HT-29 (cell line): ENCODE measurements around the gene TRAPPC10. TPM values are rescaled to one million over a fixed set of nuclear protein-coding genes. Genes with fewer than 3 reads are reported as not detected.

Experiments
- DNase-seq: peaks from one replicate; pipeline ENCODE4 v3.0.0-alpha.2; 2015; ENCODE audit warnings: low spot score
- total RNA-seq: library from RNA; depleted of rRNA; stranded (reverse); fragments of >200 nt; shearing (Covaris generic); gene quantifications from 2 replicates; pipeline ENCODE4 v1.2.3, GENCODE V29; 2014

TRAPPC10 gene
- total RNA-seq, 1 experiment from 2014 or later = 19.0 TPM

GRCh38 chr21:44067011-44067839, 55.1 kb downstream of the TRAPPC10 start:
- DNase-seq = no peak

GRCh38 chr21:44070391-44070790, 58.3 kb downstream of the TRAPPC10 start:
- no peak for DNase-seq

DNA sequence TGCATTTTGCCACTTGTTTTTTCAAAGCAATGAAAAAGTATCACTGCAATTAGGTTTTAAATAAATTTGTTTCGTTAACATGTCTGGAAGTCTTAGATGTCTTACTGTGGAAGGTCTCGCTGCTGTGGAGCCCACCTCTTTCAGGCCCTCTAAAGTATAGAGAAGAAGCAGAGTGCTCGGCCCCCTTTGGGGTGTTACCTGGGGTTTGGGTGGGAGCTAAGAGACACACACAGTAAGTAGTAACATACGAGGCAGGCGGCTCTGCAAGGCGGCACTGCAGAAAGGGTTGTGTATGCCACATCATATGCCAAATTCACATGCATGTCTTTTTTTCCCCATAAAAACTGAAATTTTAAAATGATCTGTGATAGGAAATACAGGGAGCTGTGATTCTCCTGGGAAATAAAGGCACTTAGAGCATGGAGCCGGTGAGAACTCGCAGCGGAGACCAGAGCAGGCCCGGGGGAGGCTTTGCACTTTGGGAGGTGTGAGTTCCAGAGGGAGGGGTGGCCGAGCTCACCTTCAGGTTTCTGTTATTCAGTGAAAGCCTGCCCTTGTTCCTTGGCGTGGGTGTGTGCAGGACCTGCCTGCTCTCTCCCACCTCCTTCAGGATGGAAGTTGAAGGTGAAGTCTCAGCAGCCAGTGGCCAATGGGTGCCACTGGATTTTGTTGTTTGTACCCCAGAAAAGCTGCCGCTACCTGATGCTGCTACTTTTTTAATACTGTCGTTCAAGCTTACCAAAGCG, 59.4 kb downstream of the TRAPPC10 start:
- no peak for DNase-seq

- DNase-seq = no peak
Observed at GRCh38 chr21:44072111-44072510, 60.0 kb downstream of the TRAPPC10 start.

GRCh38 chr21:44074315-44074958, 62.3 kb downstream of the TRAPPC10 start:
- no peak for DNase-seq

GRCh38 chr21:44076316-44076715, 64.2 kb downstream of the TRAPPC10 start:
- DNase-seq = no peak

- DNase-seq = no peak
Observed at GRCh38 chr21:44078411-44078981, 66.4 kb downstream of the TRAPPC10 start.

GRCh38 chr21:44079446-44079845, 67.3 kb downstream of the TRAPPC10 start:
- DNase-seq = no peak

DNA sequence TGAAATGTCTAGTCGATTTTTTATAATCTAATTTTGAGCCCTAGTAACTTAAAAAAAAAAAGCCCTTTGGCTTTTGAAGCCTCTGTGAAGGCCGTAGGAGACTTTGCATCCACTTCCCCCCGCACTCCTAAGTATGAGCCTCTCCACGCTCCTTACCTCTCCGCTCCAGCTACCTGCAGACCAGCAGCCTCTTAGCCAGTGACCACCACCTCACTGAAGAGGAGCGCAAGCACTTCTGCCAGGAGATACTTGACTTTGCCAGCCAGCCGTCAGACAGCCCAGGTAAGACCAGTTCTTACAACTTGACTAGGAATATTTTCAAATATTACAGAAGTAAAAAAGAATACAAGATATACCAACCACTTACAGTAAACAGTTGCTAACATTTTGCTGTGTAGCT, 67.7 kb downstream of the TRAPPC10 start:
- no peak for DNase-seq

- peak; percentile 29 for DNase-seq
Observed at GRCh38 chr21:44082648-44083440, 70.7 kb downstream of the TRAPPC10 start.

GRCh38 chr21:44083631-44084291, 71.7 kb downstream of the TRAPPC10 start:
- DNase-seq = no peak

GRCh38 chr21:44084496-44085241, 72.6 kb downstream of the TRAPPC10 start:
- no peak for DNase-seq

GRCh38 chr21:44085491-44086321, 73.6 kb downstream of the TRAPPC10 start:
- DNase-seq = no peak

DNA sequence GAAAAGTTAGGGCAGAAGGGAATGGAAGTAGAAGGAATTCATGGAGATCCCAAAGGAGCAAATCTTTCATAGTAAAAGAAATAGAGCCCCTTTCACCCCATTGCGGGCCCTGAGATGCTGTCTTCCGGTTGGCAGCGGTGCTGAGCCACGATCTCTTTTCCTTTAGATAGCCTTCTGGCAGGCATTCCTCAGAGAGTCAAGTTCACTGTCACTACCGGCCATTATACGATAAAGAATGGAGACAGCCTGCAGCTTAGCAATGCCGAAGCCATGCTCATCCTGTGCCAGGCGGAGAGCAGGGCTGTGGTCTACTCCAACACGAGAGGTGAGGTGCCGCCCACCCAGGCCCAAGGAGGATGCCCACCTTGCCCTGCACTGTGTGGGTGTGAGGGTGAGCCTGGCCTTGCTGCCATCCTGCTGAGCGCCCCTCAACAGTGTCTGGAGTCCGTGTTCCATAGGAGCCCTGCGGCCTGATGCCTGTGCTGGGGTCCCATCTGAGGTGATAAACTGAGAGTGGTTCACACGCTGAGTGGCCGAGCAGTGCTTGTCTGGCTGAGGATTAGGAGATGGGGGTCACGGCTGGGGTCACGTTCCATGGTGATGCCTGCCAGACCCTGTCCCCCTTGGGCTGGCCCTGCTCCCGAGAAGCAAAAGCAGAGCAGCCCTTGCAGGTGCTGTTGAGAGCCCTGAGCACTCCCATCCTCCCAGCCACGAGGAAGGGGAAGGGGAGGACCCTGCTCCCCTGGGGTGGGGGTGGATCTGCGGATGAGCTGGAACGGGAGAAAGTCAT, 74.7 kb downstream of the TRAPPC10 start:
- DNase-seq = no peak

DNA sequence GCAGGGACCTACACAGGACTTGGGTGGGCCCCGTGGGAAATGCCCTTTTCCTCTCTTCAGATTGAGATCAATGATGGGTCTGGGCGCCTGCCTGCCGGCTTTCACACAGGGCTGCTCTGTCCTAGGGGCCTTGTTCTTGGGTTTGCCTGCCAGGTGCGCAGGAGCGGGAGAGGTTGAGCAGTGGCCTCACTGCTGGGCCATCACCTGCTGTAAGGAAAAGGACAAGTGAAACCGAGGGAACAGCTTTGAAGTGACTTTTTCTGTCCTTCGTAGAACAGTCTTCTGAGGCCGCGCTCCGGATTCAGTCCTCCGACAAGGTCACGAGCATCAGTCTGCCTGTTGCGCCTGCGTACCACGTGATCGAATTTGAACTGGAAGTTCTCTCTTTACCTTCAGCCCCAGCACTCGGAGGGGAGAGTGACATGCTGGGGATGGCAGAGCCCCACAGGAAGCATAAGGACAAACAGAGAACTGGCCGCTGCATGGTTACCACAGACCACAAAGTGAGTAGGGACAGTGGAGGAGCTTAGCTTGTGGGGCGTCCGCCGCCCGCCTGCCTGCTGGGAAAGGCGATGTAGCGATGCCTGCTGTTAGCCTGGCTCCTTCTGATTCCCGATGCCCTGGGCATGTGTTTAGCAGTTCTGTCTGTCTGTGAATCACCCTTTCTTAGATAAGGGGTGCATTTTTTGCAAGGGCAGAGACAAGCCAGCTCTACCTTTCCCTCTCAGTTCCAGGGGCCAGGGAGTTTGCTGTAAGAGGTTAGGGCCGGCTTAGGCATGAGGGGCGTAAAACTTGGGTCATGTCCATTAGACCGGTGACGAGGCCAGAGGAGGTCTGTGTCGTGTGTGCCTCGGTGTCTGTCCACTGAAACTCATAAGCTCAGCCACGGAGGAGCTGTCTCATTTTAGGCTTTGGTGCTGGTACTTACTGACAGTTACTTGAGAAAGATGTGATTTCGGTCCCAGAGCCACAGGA, 75.6 kb downstream of the TRAPPC10 start:
- DNase-seq = no peak

- no peak for DNase-seq
Observed at GRCh38 chr21:44088401-44088780, 76.3 kb downstream of the TRAPPC10 start.
